Measurements from ENCODE around the gene GALT.

GALT gene

GRCh38 chr9:34646211-34647083, at the start of gene GALT:
TSS of gene GALT (plus strand) at chr9:34646675. CDS start at chr9:34646705, 30 bp downstream.
- DNase-seq = peak; percentile 84

GRCh38 chr9:34599546-34599945, 46.9 kb upstream of the GALT start:
- no peak for DNase-seq

- no peak for DNase-seq
Observed at GRCh38 chr9:34600908-34601307, 45.6 kb upstream of the GALT start.

GRCh38 chr9:34601937-34602573, 44.4 kb upstream of the GALT start:
- no peak for DNase-seq

- peak; percentile 74 for DNase-seq
Observed at GRCh38 chr9:34603610-34604231, 42.8 kb upstream of the GALT start.

- DNase-seq = no peak
Observed at GRCh38 chr9:34606190-34606589, 40.3 kb upstream of the GALT start.

GRCh38 chr9:34606905-34607304, 39.6 kb upstream of the GALT start:
- no peak for DNase-seq

GRCh38 chr9:34607331-34607730, 39.1 kb upstream of the GALT start:
- DNase-seq = peak; percentile 8

- DNase-seq = no peak
Observed at GRCh38 chr9:34610434-34611206, 35.9 kb upstream of the GALT start.

- no peak for DNase-seq
Observed at GRCh38 chr9:34611251-34611810, 35.1 kb upstream of the GALT start.

- peak; percentile 71 for DNase-seq
Observed at GRCh38 chr9:34611811-34612787, 34.4 kb upstream of the GALT start, which contains the start of gene RPP25L. TSS of gene RPP25L (minus strand) at chr9:34612097. CDS start at chr9:34611296, 801 bp downstream.

- peak; percentile 29 for DNase-seq
Observed at GRCh38 chr9:34612788-34613390, 33.6 kb upstream of the GALT start.

- no peak for DNase-seq
Observed at GRCh38 chr9:34615132-34615531, 31.3 kb upstream of the GALT start.

GRCh38 chr9:34620061-34620994, 26.1 kb upstream of the GALT start, which contains the start of gene DCTN3:
TSS of gene DCTN3 (minus strand) at chr9:34620495. CDS start at chr9:34620464, 31 bp downstream.
- peak; percentile 87 for DNase-seq

GRCh38 chr9:34623374-34624235, 22.9 kb upstream of the GALT start:
- no peak for DNase-seq

- DNase-seq = no peak
Observed at GRCh38 chr9:34624475-34625185, 21.8 kb upstream of the GALT start.

- DNase-seq = no peak
Observed at GRCh38 chr9:34625186-34625486, 21.3 kb upstream of the GALT start.
